NT2/D1 (cell line): ENCODE results near the gene ACTR3C.

Experiments used
- SUZ12 ChIP-seq: IDR thresholded peaks from 2 replicates; pipeline ENCODE4 v1.6.1; 2011; ENCODE audit not compliant: insufficient read length, insufficient read depth; ENCODE audit errors: extremely low read depth
- ZNF274 ChIP-seq: IDR thresholded peaks from 2 replicates; pipeline ENCODE4 v1.6.1; 2011; ENCODE audit warnings: mild to moderate bottlenecking, low read depth, low read length

GRCh38 chr7:150317748-150318444, 5.4 kb downstream of the ACTR3C start:
- TF ChIP-seq SUZ12: no peak
- no peak for TF ChIP-seq ZNF274
